OCI-LY7 (cell line): Measurements from ENCODE around the gene NAXE.

Source experiments
- CTCF ChIP-seq: fragments of 200-600 bp; sonication (generic); conservative IDR thresholded peaks from 2 replicates; pipeline ENCODE4 v1.5.1; 2014; ENCODE audit warnings: mild to moderate bottlenecking, antibody characterized with exemption, low read length, moderate library complexity, mixed read lengths
- EZH2phosphoT487 ChIP-seq: fragments of 200-600 bp; sonication (generic); IDR thresholded peaks from 2 replicates; pipeline ENCODE4 v1.6.1; 2018; ENCODE audit warnings: low read depth, borderline replicate concordance, mild to moderate bottlenecking, mixed run types, antibody characterized with exemption, low read length, moderate library complexity, mixed read lengths

- TF ChIP-seq EZH2phosphoT487 (no peak), CTCF (no peak)
Observed at GRCh38 chr1:156594190-156594589, 2.6 kb downstream of the NAXE start.
